Myocyte (in vitro differentiated cells): ENCODE measurements around the gene SMARCA4. TPM values are rescaled to one million over a fixed set of nuclear protein-coding genes. Genes with fewer than 3 reads are reported as not detected.
A peak's percentile ranks its signal among the peaks of the same experiment; 100 is the strongest.

Source experiments
- DNase-seq: peaks from one replicate; pipeline ENCODE4 v3.0.0-alpha.2; 2012; ENCODE audit warnings: low read depth
- total RNA-seq: library from RNA; depleted of rRNA; stranded (reverse); fragments of >200 nt; gene quantifications from 2 replicates; pipeline ENCODE4 v1.2.3, GENCODE V29; 2014

Gene SMARCA4
- total RNA-seq, 1 donor from 2014 or later: 80.2 TPM

GRCh38 chr19:11033251-11033650, 72.4 kb downstream of the SMARCA4 start:
- DNase-seq: no peak

GRCh38 chr19:11033763-11034162, 72.9 kb downstream of the SMARCA4 start:
- DNase-seq: no peak

GRCh38 chr19:11034449-11035213, 73.8 kb downstream of the SMARCA4 start:
- DNase-seq: no peak

- DNase-seq: peak; percentile 99
These were observed 74.9 kb downstream of the SMARCA4 start for GRCh38 chr19:11035441-11036377.

DNA sequence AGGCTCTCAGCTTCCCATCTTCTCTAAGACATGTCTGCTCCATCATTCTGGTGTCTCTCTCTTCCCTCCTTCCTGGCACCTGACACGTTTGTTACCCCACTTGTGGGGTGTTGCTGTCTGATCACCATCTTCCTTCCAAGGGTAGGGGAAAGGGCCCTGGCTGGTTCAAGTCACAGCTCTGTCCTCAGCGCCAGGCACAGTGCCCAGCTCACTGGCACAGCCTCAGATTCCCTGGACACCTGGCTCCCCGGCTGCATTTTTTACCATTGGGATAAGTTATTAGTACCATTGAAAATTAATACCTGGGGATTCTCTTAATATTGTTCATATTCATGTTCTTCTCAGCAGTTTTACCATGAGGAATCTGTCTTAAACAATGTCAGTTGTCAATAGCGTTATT, 77.7 kb downstream of the SMARCA4 start:
- DNase-seq: no peak

DNA sequence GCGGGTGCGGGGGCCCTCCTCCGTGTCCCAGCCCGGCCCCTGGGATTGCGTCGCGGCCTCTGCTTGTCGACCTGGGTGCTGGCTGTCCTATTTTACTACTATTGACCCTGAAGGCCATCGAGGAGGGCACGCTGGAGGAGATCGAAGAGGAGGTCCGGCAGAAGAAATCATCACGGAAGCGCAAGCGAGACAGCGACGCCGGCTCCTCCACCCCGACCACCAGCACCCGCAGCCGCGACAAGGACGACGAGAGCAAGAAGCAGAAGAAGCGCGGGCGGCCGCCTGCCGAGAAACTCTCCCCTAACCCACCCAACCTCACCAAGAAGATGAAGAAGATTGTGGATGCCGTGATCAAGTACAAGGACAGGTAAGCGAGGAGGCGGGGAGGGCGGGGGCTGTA, 80.4 kb downstream of the SMARCA4 start:
- DNase-seq: no peak

- DNase-seq: no peak
These were observed 81.3 kb downstream of the SMARCA4 start for GRCh38 chr19:11041966-11042627.

GRCh38 chr19:11044431-11044830, 83.6 kb downstream of the SMARCA4 start:
- DNase-seq: no peak

GRCh38 chr19:11045536-11045935, 84.7 kb downstream of the SMARCA4 start:
- DNase-seq: peak; percentile 73

DNA sequence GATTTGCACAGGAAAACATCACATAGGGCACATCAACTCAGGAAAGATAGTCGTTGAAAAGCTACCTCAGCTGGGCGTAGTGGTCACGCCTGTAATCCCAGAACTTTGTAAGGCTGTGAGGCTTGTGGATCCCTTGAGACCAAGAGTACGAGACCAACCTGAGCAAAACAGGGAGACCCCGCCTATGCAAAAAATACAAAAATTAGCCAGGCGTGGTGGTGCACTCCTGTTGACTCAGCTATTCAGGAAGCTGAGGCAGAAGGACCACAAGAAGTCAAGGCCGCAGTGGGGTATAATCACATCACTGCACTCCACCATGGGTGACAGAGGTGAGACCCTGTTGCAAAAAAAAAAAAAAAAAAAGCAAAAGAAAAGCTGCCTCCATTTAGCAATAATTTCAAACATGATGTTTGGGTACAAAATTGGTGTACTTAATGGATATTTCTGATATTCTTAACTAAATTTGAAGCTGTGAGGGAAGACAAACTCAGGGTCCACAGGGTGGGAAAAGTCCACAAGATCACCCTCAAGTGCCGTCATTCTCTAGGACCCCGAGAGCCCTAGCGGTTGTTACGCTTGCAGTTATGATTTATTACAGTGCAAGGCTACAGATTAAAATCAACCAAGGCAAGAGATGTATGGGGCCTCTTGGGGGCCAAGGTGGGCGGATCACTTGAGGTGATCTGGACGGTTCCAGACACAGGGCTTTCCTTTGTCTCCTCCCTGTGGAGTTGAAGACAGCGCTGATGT, 86.0 kb downstream of the SMARCA4 start:
- no peak for DNase-seq

DNA sequence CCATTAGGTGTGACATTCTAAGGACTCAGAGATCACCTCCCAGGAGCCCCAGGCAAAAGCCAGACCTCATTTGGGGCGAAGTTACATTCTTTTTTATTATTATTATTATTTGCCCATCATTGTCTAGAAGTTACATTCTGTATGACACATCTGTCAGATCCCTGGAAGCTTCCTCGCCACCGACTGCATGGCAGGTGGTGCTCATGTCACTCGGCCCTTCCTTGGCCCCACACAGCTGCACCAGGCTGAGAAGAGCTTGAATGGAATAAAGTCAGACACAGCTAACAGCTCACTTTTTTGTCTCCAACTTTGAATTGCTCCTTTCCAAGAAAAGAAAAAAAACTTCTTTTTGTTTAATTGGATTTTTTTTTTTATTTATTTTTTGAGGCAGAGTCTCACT, 87.0 kb downstream of the SMARCA4 start:
- peak; percentile 53 for DNase-seq

- no peak for DNase-seq
These were observed 89.7 kb downstream of the SMARCA4 start for GRCh38 chr19:11050323-11051114.

- DNase-seq: no peak
These were observed 93.0 kb downstream of the SMARCA4 start for GRCh38 chr19:11053817-11054195.

DNA sequence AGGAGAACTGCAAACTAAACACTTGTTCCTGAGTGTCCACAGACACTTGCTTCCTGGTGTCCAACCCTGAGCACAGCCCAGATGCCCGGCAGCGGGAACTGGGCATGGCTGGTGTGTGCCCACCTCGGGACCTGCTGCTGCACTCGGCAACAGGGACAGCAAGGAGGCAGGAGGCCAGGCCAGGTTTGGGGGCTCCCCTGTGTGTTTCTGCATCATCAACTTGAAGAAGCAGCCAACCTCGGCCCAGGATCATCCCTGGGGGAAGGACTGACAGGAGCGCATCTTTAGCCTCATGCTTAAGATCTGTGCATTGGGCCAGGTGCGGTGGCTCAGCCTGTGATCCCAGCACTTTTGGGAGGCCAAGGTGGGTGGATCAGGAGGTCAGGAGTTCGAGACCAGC, 93.4 kb downstream of the SMARCA4 start:
- DNase-seq: no peak

DNA sequence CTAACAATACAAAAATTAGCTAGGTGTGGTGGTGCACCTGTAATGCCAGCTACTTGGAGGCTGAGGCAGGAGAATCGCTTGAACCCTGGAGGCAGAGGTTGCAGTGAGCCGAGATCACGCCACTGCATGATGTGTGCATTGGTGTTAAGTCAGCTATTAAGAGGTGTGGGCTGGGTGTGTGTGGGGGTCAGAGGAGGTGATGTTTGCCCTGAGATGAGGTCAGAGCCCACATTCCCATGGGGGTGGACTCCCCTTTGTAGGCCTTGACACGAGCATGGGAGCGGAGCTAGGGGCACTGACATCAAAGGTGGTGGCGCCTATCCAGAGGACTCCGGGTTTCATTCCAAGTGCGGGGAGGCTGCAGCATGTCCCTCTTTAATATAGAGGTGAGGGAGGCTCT, 93.8 kb downstream of the SMARCA4 start:
- DNase-seq: no peak

DNA sequence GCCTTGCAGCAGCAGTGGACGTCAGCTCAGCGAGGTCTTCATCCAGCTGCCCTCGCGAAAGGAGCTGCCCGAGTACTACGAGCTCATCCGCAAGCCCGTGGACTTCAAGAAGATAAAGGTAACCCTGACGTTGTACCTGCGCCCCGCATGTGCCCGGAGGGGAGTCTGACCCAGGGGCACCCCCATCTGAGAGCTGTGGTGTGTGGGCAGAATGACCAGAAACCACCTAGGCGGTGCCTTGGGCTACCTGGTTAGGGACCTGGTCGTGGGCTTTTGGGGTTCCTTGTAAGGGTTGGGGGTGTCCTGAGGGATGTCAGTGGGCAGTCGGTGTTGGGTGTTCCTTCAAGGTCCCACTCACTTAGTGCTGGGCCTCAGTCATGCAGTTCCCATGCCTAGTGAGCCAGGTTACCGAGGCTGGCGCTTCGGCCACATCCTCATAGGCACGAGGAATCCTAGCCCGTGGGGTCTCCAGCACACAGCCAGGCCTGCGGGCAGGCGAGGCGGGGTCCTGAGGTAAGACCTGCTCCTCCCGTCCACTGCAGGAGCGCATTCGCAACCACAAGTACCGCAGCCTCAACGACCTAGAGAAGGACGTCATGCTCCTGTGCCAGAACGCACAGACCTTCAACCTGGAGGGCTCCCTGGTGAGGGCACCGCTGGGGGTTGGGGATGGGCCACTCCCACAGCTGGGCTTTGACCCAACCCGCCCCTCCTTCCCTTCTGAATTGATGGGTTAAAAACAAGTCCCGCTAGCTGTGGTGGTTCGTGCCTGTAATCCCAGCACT, 97.6 kb downstream of the SMARCA4 start:
- no peak for DNase-seq

DNA sequence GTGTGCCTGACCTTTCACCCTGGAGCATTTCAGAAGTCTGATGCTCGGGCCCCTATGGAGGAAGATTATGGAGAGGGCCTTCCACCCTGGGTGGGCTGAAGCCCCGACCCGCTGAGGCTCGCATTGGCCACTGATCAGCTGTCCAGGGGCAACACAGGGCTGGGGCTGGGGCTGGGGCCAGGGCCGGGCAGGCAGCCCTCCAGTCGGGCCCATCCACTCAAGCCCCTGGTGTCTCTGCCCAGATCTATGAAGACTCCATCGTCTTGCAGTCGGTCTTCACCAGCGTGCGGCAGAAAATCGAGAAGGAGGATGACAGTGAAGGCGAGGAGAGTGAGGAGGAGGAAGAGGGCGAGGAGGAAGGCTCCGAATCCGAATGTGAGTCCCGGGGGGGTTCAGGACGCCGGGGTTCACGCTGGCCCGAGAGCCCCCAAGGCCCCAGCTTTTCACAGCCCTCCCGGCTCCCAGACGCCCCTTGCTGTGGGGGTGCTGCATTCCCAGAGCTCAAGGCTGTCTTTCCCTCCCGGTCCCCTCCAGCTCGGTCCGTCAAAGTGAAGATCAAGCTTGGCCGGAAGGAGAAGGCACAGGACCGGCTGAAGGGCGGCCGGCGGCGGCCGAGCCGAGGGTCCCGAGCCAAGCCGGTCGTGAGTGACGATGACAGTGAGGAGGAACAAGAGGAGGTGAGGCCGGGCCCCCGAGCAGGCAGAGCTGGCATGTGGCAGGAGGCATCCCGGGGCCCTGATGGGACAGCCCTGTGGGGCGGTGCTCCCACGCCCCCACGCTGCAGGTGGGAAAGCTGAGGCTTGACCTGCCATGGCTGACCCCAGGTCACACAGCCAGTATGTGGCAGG, 98.9 kb downstream of the SMARCA4 start:
- no peak for DNase-seq

DNA sequence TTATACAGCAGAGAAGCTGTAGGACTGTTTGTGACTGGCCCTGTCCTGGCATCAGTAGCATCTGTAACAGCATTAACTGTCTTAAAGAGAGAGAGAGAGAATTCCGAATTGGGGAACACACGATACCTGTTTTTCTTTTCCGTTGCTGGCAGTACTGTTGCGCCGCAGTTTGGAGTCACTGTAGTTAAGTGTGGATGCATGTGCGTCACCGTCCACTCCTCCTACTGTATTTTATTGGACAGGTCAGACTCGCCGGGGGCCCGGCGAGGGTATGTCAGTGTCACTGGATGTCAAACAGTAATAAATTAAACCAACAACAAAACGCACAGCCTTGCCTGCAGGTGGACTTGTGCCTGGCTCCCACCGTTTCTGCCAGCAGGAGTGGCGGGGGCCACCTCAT, 101.1 kb downstream of the SMARCA4 start:
- no peak for DNase-seq

DNA sequence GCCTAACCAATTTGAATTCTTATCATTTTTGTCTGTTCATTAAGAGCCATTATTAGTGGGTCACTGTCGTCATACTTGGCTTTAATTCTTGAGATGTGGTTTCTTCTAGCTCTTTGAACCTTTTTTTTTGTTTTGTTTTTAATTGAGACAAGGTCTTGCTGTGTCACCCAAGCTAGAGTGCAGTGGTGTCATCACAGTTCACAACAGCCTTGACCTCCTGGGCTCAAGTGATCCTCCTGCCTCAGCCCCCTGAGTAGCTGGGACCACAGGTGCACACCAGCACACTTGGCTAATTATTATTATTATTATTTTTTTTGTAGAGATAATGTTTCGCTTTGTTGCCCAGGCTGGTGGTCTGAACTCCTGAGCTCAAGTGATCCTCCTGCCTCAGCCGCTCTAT, 102.6 kb downstream of the SMARCA4 start:
- DNase-seq: no peak
